Panc1 (cell line): ENCODE measurements around the gene GAR1. TPM values are rescaled to one million over a fixed set of nuclear protein-coding genes. Genes with fewer than 3 reads are reported as not detected.

ENCODE experiments used
- ATAC-seq: fragments of 200-7000 bp; cut with Tn5 transposase; 2 replicates; pipeline ENCODE4 v1.9.1; 2020; ENCODE audit warnings: mild to moderate bottlenecking, moderate library complexity
- BruUV-seq: library from RNA; stranded (reverse); fragments of 400-500 nt; replicated peaks from 2 replicates; lab custom pipeline; 2021; lab: Mats Ljungman, UMichigan
- CTCF ChIA-PET: fragments of 300-600 bp; sonication (Branson Sonifier 250); formaldehyde crosslinking; loops from one replicate; lab custom pipeline; 2022; ENCODE audit warnings: antibody characterized with exemption; lab: Charles Lee
- POLR2A ChIA-PET: fragments of 300-600 bp; sonication (Branson Sonifier 250); formaldehyde crosslinking; loops from one replicate; lab custom pipeline; 2022; ENCODE audit warnings: antibody characterized with exemption; lab: Charles Lee
- DNase-seq: peaks from one replicate; pipeline ENCODE4 v3.0.0-alpha.2; 2010; ENCODE audit warnings: low read depth, low spot score
- H3K27ac ChIP-seq: 2 replicates; pipeline ENCODE4 v1.5.1; 2011; ENCODE audit warnings: mild to moderate bottlenecking, low read length, inconsistent platforms
- H3K27me3 ChIP-seq: fragments of 200-500 bp; sonication (Bioruptor generic); 2 replicates; pipeline ENCODE4 v1.6.0; 2014; ENCODE audit warnings: low read length, inconsistent platforms; ENCODE audit not compliant: control insufficient read depth, insufficient read depth
- H3K36me3 ChIP-seq: fragments of 200-500 bp; sonication (Bioruptor generic); 2 replicates; pipeline ENCODE4 v1.5.1; 2014; ENCODE audit warnings: inconsistent platforms, mild to moderate bottlenecking, low read length, moderate library complexity; ENCODE audit not compliant: control insufficient read depth, insufficient read depth
- H3K4me1 ChIP-seq: 2 replicates; pipeline ENCODE4 v1.5.1; 2011; ENCODE audit warnings: inconsistent platforms, mild to moderate bottlenecking, low read length, moderate library complexity; ENCODE audit not compliant: control insufficient read depth, insufficient read depth
- H3K4me3 ChIP-seq, 2 experiments: 2 replicates each; pipeline ENCODE4 v1.5.1; 2011 to 2012; ENCODE audit warnings: low read depth in 2 of 2, low read length in 2 of 2, mild to moderate bottlenecking in 2 of 2, inconsistent platforms in 1 of 2, moderate library complexity in 1 of 2
- H3K9me3 ChIP-seq: fragments of 200-500 bp; sonication (Bioruptor generic); 2 replicates; pipeline ENCODE4 v1.5.1; 2014; ENCODE audit warnings: low read depth, mild to moderate bottlenecking, inconsistent platforms, low read length, moderate library complexity; ENCODE audit not compliant: control insufficient read depth, insufficient read depth
- POLR2AphosphoS5 ChIP-seq: IDR thresholded peaks from 2 replicates; pipeline ENCODE4 v1.6.1; 2012; ENCODE audit warnings: mild to moderate bottlenecking, low read depth, low read length, moderate library complexity
- SIN3A ChIP-seq: IDR thresholded peaks from 2 replicates; pipeline ENCODE4 v1.6.1; 2012; ENCODE audit warnings: low read depth, mild to moderate bottlenecking, low read length, moderate library complexity, borderline replicate concordance; ENCODE audit not compliant: insufficient read depth
- TCF7L2 ChIP-seq: IDR thresholded peaks from 2 replicates; pipeline ENCODE4 v1.6.1; 2011; ENCODE audit warnings: mild to moderate bottlenecking, low read depth, low read length, inconsistent platforms
- in situ Hi-C: cut with HindIII; loops from 2 replicates; pipeline ENCODE4 v1.10.0; 2016; ENCODE audit warnings: low sequenced_read_pairs, low pct_unique_long_range_greater_than_20kb
- intact Hi-C: fragments of 100-400 bp; cut with micrococcal nuclease; formaldehyde crosslinking; loops from one replicate; pipeline ENCODE4 v1.10.0; 2022; ENCODE audit not compliant: unreplicated experiment
- total RNA-seq: library from RNA; stranded (reverse); gene quantifications from one replicate; pipeline ENCODE4 v1.2.1, GENCODE V29; 2021; ENCODE audit not compliant: unreplicated experiment
- TF ChIP-seq, protein P1 (sequence below), 2 experiments: IDR thresholded peaks; 2 replicates each; pipeline ENCODE4 v1.6.1; 2011 to 2012; ENCODE audit warnings: low read depth in 2 of 2, control low read depth in 1 of 2, low read length in 1 of 2, mild to moderate bottlenecking in 1 of 2, moderate library complexity in 1 of 2; ENCODE audit not compliant: insufficient read depth in 1 of 2
- TF ChIP-seq, protein P2 (sequence below): fragments of 450-650 bp; IDR thresholded peaks from 2 replicates; pipeline ENCODE4 v1.5.1; 2017; ENCODE audit warnings: mild to moderate bottlenecking

GAR1 gene
- total RNA-seq, 1 experiment from 2014 or later = 23.6 TPM

DNA sequence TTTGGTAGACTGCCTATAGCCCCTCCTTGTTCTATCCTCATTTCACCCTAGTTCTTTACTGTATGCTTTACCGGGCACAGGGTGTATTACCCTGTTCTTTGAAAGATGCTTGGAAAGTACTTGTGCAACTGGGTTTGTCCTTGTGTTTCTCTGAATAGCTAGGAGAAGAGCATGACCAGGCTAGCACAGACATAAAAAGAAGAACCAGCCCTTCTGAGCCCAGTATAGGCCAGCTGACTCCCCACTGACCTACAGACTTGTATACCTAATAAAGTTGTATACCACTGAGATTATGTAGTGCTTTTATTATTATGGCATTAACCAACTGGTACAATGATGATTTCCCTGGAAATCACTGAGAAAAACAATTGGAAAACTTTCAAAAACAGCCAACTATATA, 28.7 kb upstream of the GAR1 start:
- H3K4me1 ChIP-seq = no peaks in the 10 kb centered on the region
- H3K4me3 ChIP-seq = no peak overlapping the region
- intact Hi-C loops (no loop called here), in situ Hi-C loops (no loop called here)
- ATAC-seq = no peak
- TF ChIP-seq, protein P1, sequence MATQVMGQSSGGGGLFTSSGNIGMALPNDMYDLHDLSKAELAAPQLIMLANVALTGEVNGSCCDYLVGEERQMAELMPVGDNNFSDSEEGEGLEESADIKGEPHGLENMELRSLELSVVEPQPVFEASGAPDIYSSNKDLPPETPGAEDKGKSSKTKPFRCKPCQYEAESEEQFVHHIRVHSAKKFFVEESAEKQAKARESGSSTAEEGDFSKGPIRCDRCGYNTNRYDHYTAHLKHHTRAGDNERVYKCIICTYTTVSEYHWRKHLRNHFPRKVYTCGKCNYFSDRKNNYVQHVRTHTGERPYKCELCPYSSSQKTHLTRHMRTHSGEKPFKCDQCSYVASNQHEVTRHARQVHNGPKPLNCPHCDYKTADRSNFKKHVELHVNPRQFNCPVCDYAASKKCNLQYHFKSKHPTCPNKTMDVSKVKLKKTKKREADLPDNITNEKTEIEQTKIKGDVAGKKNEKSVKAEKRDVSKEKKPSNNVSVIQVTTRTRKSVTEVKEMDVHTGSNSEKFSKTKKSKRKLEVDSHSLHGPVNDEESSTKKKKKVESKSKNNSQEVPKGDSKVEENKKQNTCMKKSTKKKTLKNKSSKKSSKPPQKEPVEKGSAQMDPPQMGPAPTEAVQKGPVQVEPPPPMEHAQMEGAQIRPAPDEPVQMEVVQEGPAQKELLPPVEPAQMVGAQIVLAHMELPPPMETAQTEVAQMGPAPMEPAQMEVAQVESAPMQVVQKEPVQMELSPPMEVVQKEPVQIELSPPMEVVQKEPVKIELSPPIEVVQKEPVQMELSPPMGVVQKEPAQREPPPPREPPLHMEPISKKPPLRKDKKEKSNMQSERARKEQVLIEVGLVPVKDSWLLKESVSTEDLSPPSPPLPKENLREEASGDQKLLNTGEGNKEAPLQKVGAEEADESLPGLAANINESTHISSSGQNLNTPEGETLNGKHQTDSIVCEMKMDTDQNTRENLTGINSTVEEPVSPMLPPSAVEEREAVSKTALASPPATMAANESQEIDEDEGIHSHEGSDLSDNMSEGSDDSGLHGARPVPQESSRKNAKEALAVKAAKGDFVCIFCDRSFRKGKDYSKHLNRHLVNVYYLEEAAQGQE (IDR thresholded peaks at IDR 0.05; ENCODE audit: insufficient read depth in 1 of 2, low read depth in 2 of 2, low read length in 1 of 2) = no peak
- no peak for TF ChIP-seq SIN3A
- no peak for TF ChIP-seq POLR2AphosphoS5
- TF ChIP-seq TCF7L2 = no peak
- TF ChIP-seq, protein P2, sequence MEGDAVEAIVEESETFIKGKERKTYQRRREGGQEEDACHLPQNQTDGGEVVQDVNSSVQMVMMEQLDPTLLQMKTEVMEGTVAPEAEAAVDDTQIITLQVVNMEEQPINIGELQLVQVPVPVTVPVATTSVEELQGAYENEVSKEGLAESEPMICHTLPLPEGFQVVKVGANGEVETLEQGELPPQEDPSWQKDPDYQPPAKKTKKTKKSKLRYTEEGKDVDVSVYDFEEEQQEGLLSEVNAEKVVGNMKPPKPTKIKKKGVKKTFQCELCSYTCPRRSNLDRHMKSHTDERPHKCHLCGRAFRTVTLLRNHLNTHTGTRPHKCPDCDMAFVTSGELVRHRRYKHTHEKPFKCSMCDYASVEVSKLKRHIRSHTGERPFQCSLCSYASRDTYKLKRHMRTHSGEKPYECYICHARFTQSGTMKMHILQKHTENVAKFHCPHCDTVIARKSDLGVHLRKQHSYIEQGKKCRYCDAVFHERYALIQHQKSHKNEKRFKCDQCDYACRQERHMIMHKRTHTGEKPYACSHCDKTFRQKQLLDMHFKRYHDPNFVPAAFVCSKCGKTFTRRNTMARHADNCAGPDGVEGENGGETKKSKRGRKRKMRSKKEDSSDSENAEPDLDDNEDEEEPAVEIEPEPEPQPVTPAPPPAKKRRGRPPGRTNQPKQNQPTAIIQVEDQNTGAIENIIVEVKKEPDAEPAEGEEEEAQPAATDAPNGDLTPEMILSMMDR = no peak
- no peak for DNase-seq
- no peaks in the 10 kb centered on the region for H3K9me3 ChIP-seq
- POLR2A ChIA-PET = no interaction called here
- no TSS peak for BruUV-seq
- no peak overlapping the region for H3K27ac ChIP-seq
- no peaks in the 10 kb centered on the region for H3K27me3 ChIP-seq
- CTCF ChIA-PET = no interaction called here
- H3K36me3 ChIP-seq = no peaks in the 10 kb centered on the region

- Histone ChIP-seq H3K4me1 (no peaks in the 10 kb centered on the region), H3K4me3 (no peak overlapping the region), H3K27me3 (no peaks in the 10 kb centered on the region), H3K36me3 (no peaks in the 10 kb centered on the region), H3K9me3 (no peaks in the 10 kb centered on the region), H3K27ac (no peak overlapping the region)
- ChIA-PET POLR2A (no interaction called here), CTCF (no interaction called here)
- intact Hi-C loops (no loop called here), in situ Hi-C loops (no loop called here)
- TF ChIP-seq TCF7L2 = no peak
- no peak for TF ChIP-seq SIN3A
- TF ChIP-seq, protein P2 = no peak
- TF ChIP-seq, protein P1 (IDR thresholded peaks at IDR 0.05; ENCODE audit: insufficient read depth in 1 of 2, low read depth in 2 of 2, low read length in 1 of 2) = no peak
- no peak for TF ChIP-seq POLR2AphosphoS5
- ATAC-seq (no peak), DNase-seq (no peak)
- BruUV-seq = no TSS peak
Observed at GRCh38 chr4:109787807-109788206, 27.8 kb upstream of the GAR1 start.
